ENCODE results near the gene DGCR8.

GRCh38 chr22:20135265-20135664 lies 55.2 kb downstream of the DGCR8 start:
- TF ChIP-seq CTCF (IDR thresholded peaks at IDR 0.05) (no peak), POLR2A (IDR thresholded peaks at IDR 0.05) (no peak)

Data from uterus (tissue), 2 donors.